ENCODE data around the gene EDC4.

The EDC4 gene

DNA sequence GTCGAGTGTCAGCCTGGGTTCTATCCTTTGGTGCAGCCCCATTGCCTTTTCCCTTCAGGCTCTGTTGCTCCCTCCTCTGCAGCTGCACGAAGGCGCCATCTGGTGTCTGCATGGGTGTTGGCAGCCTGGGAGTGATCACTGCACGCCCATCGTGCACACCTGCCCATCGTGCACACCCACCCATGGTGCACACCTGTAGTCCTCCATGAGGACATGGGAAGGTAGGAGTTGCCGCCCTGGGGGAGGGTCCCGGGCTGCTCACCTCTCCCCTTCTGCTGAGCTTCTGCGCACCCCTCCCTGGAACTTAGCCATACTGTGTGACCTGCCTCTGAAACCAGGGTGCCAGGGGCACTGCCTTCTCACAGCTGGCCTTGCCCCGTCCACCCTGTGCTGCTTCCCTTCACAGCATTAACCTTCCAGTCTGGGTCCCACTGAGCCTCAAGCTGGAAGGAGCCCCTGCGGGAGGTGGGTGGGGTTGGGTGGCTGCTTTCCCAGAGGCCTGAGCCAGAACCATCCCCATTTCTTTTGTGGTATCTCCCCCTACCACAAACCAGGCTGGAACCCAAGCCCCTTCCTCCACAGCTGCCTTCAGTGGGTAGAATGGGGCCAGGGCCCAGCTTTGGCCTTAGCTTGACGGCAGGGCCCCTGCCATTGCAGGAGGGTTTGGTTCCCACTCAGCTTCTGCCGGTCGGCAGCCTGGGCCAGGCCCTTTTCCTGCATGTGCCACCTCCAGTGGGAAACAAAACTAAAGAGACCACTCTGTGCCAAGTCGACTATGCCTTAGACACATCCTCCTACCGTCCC lies 55.9 kb downstream of the EDC4 start:
- Histone ChIP-seq H3K27me3 (replicated peaks; ENCODE audit: control insufficient read depth, insufficient read depth, low read length) (no peaks in the 10 kb centered on the region), H3K36me3 (ENCODE audit: control insufficient read depth, insufficient read depth, low read length) (peaks cover 46% of the 10 kb centered on the region), H3K4me3 (replicated peaks; ENCODE audit: low read depth, low read length) (no peak overlapping the region)
- TF ChIP-seq, protein P1, sequence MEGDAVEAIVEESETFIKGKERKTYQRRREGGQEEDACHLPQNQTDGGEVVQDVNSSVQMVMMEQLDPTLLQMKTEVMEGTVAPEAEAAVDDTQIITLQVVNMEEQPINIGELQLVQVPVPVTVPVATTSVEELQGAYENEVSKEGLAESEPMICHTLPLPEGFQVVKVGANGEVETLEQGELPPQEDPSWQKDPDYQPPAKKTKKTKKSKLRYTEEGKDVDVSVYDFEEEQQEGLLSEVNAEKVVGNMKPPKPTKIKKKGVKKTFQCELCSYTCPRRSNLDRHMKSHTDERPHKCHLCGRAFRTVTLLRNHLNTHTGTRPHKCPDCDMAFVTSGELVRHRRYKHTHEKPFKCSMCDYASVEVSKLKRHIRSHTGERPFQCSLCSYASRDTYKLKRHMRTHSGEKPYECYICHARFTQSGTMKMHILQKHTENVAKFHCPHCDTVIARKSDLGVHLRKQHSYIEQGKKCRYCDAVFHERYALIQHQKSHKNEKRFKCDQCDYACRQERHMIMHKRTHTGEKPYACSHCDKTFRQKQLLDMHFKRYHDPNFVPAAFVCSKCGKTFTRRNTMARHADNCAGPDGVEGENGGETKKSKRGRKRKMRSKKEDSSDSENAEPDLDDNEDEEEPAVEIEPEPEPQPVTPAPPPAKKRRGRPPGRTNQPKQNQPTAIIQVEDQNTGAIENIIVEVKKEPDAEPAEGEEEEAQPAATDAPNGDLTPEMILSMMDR (IDR thresholded peaks at IDR 0.05; ENCODE audit: insufficient read depth, low read length, poor library complexity, severe bottlenecking), result peak; percentile 97
- peak; percentile 59 for DNase-seq (ENCODE audit: extremely low read depth, insufficient read length)

DNA sequence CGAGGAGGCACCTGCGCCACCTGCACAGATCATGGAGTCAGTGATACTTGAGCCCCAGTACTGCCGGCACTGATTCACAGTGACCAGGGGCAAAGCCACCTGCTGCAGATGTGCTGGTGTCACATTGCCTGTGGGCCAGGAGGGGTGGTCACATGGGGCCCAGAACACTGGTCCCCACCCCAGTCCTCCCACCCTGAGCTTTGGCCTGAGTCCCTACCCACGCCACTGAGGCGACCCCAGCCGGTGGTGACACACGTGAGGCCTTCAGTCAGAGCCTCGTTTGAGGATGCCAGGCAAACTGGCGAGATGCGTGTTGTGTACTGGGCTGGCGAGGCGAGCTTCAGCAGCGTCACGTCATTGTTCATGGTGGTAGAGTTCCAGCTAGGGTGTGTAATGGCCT lies 57.3 kb downstream of the EDC4 start:
- Histone ChIP-seq H3K36me3 (ENCODE audit: control insufficient read depth, insufficient read depth, low read length) (peaks cover 59% of the 10 kb centered on the region), H3K27me3 (replicated peaks; ENCODE audit: control insufficient read depth, insufficient read depth, low read length) (no peaks in the 10 kb centered on the region), H3K4me3 (replicated peaks; ENCODE audit: low read depth, low read length) (no peak overlapping the region)
- TF ChIP-seq, protein P1 (IDR thresholded peaks at IDR 0.05; ENCODE audit: insufficient read depth, low read length, poor library complexity, severe bottlenecking), result no peak
- no peak for DNase-seq (ENCODE audit: extremely low read depth, insufficient read length)

DNA sequence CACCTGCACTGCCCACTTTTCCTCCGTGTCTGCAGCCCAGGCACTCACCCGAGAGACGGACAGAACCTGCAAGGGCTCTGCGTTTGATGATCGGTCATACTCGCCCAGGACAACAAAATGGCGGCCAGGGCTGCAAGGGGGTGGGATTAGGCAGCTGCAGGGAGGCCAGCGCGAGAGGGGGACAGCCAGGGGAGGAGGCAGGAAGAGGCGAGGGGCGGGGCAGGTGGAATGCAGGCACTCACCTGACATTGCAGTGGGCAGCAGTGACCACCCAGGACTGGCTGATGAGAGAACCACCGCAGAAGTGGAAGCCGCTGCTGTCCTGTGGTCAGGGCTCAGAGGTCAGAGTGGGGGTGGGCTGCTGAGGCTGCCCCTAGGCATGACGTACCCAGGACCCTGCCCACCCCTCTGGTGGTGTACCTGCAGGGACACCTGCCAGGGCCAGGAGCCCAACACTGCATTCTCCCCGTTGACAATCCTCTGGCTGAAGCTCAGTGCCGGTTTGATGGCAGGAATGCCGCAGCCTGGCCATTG lies 57.9 kb downstream of the EDC4 start:
- TF ChIP-seq, protein P1 (IDR thresholded peaks at IDR 0.05; ENCODE audit: insufficient read depth, low read length, poor library complexity, severe bottlenecking), result no peak
- Histone ChIP-seq H3K36me3 (ENCODE audit: control insufficient read depth, insufficient read depth, low read length) (peaks cover 61% of the 10 kb centered on the region), H3K4me3 (replicated peaks; ENCODE audit: low read depth, low read length) (no peak overlapping the region), H3K27me3 (replicated peaks; ENCODE audit: control insufficient read depth, insufficient read depth, low read length) (no peaks in the 10 kb centered on the region)
- DNase-seq (ENCODE audit: extremely low read depth, insufficient read length), result no peak
